IMR-90 (cell line): Measurements from ENCODE around the gene SLC4A7. TPM values are rescaled to one million over a fixed set of nuclear protein-coding genes. Genes with fewer than 3 reads are reported as not detected.

Experiments
- ATAC-seq: fragments of 200-7000 bp; cut with Tn5 transposase; 2 replicates; pipeline ENCODE4 v1.9.1; 2020; ENCODE audit warnings: low read depth, mild to moderate bottlenecking, moderate library complexity
- BruUV-seq: library from RNA; stranded (reverse); fragments of 400-500 nt; replicated peaks from 2 replicates; lab custom pipeline; 2021; lab: Mats Ljungman, UMichigan
- CTCF ChIA-PET: fragments of 300-600 bp; formaldehyde crosslinking; extraction: SDS; loops from one replicate; lab custom pipeline; 2021; ENCODE audit warnings: antibody characterized with exemption; lab: Yijun Ruan, JAX
- POLR2A ChIA-PET: fragments of 300-600 bp; sonication (Branson Sonifier 250); formaldehyde crosslinking; loops from one replicate; lab custom pipeline; 2022; ENCODE audit warnings: antibody characterized with exemption; ENCODE audit not compliant: unreplicated experiment; lab: Charles Lee
- DNase-seq: peaks from one replicate; pipeline ENCODE4 v3.0.0; 2013
- H2AFZ ChIP-seq: replicated peaks from 2 replicates; pipeline ENCODE3; 2013; ENCODE audit warnings: low read length, mild to moderate bottlenecking; ENCODE audit not compliant: poor library complexity
- H2AK5ac ChIP-seq: 2 replicates; pipeline ENCODE4 v1.6.1; 2013; ENCODE audit warnings: low read depth, low read length, inconsistent platforms
- H2AK9ac ChIP-seq: replicated peaks from 2 replicates; pipeline ENCODE3; 2013; ENCODE audit warnings: mild to moderate bottlenecking, low read depth, low read length, moderate library complexity; ENCODE audit not compliant: poor library complexity
- H2BK120ac ChIP-seq: 2 replicates; pipeline ENCODE4 v1.6.1; 2013; ENCODE audit warnings: low read depth, low read length, inconsistent platforms
- H2BK15ac ChIP-seq: 3 replicates; pipeline ENCODE4 v1.6.1; 2013; ENCODE audit warnings: low read depth, low read length, inconsistent platforms
- H2BK20ac ChIP-seq: 2 replicates; pipeline ENCODE4 v1.6.1; 2013; ENCODE audit warnings: low read depth, mild to moderate bottlenecking, inconsistent platforms, low read length, moderate library complexity
- H2BK5ac ChIP-seq: 2 replicates; pipeline ENCODE4 v1.6.1; 2013; ENCODE audit warnings: mild to moderate bottlenecking, low read depth, low read length, inconsistent platforms; ENCODE audit not compliant: poor library complexity, severe bottlenecking
- H3K14ac ChIP-seq: replicated peaks from 2 replicates; pipeline ENCODE4 v1.6.1; 2013; ENCODE audit warnings: low read depth, low read length, inconsistent platforms
- H3K18ac ChIP-seq: 2 replicates; pipeline ENCODE4 v1.6.1; 2013; ENCODE audit warnings: low read depth, low read length, control low read depth
- H3K23ac ChIP-seq: 2 replicates; pipeline ENCODE4 v1.6.1; 2013; ENCODE audit warnings: low read depth, low read length, inconsistent platforms
- H3K27ac ChIP-seq: 2 replicates; pipeline ENCODE4 v1.5.1; 2013; ENCODE audit warnings: mild to moderate bottlenecking, control low read depth, low read length; ENCODE audit not compliant: insufficient read depth
- H3K27me3 ChIP-seq: 2 replicates; pipeline ENCODE4 v1.6.1; 2013; ENCODE audit warnings: low read length; ENCODE audit not compliant: control insufficient read depth, insufficient read depth
- H3K36me3 ChIP-seq: 2 replicates; pipeline ENCODE4 v1.6.1; 2013; ENCODE audit warnings: low read length, mixed read lengths; ENCODE audit not compliant: control insufficient read depth, insufficient read depth
- H3K4ac ChIP-seq: 2 replicates; pipeline ENCODE4 v1.6.1; 2013; ENCODE audit warnings: low read depth, low read length, inconsistent platforms
- H3K4me1 ChIP-seq: 2 replicates; pipeline ENCODE4 v1.6.1; 2013; ENCODE audit warnings: low read length, mixed read lengths; ENCODE audit not compliant: control insufficient read depth, insufficient read depth
- H3K4me2 ChIP-seq: 2 replicates; pipeline ENCODE4 v1.6.1; 2013; ENCODE audit warnings: low read depth, mild to moderate bottlenecking, control low read depth, low read length, moderate library complexity
- H3K4me3 ChIP-seq: 2 replicates; pipeline ENCODE4 v1.5.1; 2013; ENCODE audit warnings: low read depth, mild to moderate bottlenecking, control low read depth, low read length, moderate library complexity; ENCODE audit not compliant: insufficient read depth
- H3K56ac ChIP-seq: 2 replicates; pipeline ENCODE4 v1.6.1; 2013; ENCODE audit warnings: low read length, inconsistent platforms; ENCODE audit not compliant: insufficient read depth; ENCODE audit errors: extremely low read depth
- H3K79me1 ChIP-seq, 2 experiments: 2 replicates each; pipeline ENCODE4 v1.6.1; 2013; ENCODE audit warnings: low read length in 2 of 2, inconsistent platforms in 1 of 2, low read depth in 1 of 2
- H3K9ac ChIP-seq: 2 replicates; pipeline ENCODE4 v1.6.1; 2013; ENCODE audit warnings: low read depth, low read length, control low read depth
- H3K9me1 ChIP-seq: 2 replicates; pipeline ENCODE4 v1.6.1; 2013; ENCODE audit warnings: low read length, inconsistent platforms; ENCODE audit not compliant: insufficient read depth
- H3K9me3 ChIP-seq: 2 replicates; pipeline ENCODE4 v1.6.1; 2013; ENCODE audit warnings: low read length; ENCODE audit not compliant: control insufficient read depth, insufficient read depth
- H4K20me1 ChIP-seq: 2 replicates; pipeline ENCODE4 v1.6.1; 2013; ENCODE audit warnings: low read length, inconsistent platforms; ENCODE audit not compliant: insufficient read depth
- H4K5ac ChIP-seq: 2 replicates; pipeline ENCODE4 v1.6.1; 2013; ENCODE audit warnings: mild to moderate bottlenecking, low read depth, low read length, control low read depth
- H4K8ac ChIP-seq, 2 experiments: 2 replicates each; pipeline ENCODE4 v1.6.1; 2013; ENCODE audit warnings: low read depth in 2 of 2, low read length in 2 of 2, control low read depth in 1 of 2, inconsistent platforms in 1 of 2
- H4K91ac ChIP-seq: 2 replicates; pipeline ENCODE4 v1.6.1; 2013; ENCODE audit warnings: low read depth, low read length, inconsistent platforms; ENCODE audit not compliant: insufficient read depth
- BHLHE40 ChIP-seq: fragments of 150-350 bp; IDR thresholded peaks from 2 replicates; pipeline ENCODE4 v1.6.1; 2016; ENCODE audit warnings: mild to moderate bottlenecking, low read depth, low read length
- CEBPB ChIP-seq: IDR thresholded peaks from 2 replicates; pipeline ENCODE4 v1.6.1; 2012; ENCODE audit warnings: low read depth, low read length, improper control_type of control experiment
- CHD1 ChIP-seq: IDR thresholded peaks from 2 replicates; pipeline ENCODE4 v1.6.1; 2012; ENCODE audit warnings: low read depth, low read length, improper control_type of control experiment
- CTCF ChIP-seq: conservative IDR thresholded peaks from 2 replicates; pipeline ENCODE4 v1.5.1; 2012; ENCODE audit warnings: mild to moderate bottlenecking, low read depth, low read length, improper control_type of control experiment
- ELK1 ChIP-seq: fragments of 150-350 bp; IDR thresholded peaks from 2 replicates; pipeline ENCODE4 v1.6.1; 2016; ENCODE audit warnings: low read depth, mild to moderate bottlenecking, low read length, moderate library complexity, borderline replicate concordance
- FOS ChIP-seq: fragments of 150-350 bp; IDR thresholded peaks from 2 replicates; pipeline ENCODE4 v1.6.1; 2016; ENCODE audit warnings: low read depth, low read length
- MAFK ChIP-seq: IDR thresholded peaks from 2 replicates; pipeline ENCODE4 v1.6.1; 2012; ENCODE audit warnings: low read depth, low read length, improper control_type of control experiment
- MAZ ChIP-seq: IDR thresholded peaks from 2 replicates; pipeline ENCODE4 v1.6.1; 2012; ENCODE audit warnings: low read depth, mild to moderate bottlenecking, low read length, improper control_type of control experiment, moderate library complexity, borderline replicate concordance
- MXI1 ChIP-seq: IDR thresholded peaks from 2 replicates; pipeline ENCODE4 v1.6.1; 2012; ENCODE audit warnings: low read depth, mild to moderate bottlenecking, low read length, moderate library complexity, borderline replicate concordance
- NFE2L2 ChIP-seq: fragments of 150-350 bp; IDR thresholded peaks from 2 replicates; pipeline ENCODE4 v1.6.1; 2016; ENCODE audit warnings: low read depth, mild to moderate bottlenecking, low read length
- POLR2A ChIP-seq: IDR thresholded peaks from 2 replicates; pipeline ENCODE4 v1.6.1; 2012; ENCODE audit warnings: mild to moderate bottlenecking, low read depth, low read length
- RAD21 ChIP-seq: IDR thresholded peaks from 2 replicates; pipeline ENCODE4 v1.6.1; 2012; ENCODE audit warnings: low read length, improper control_type of control experiment
- RCOR1 ChIP-seq: IDR thresholded peaks from 2 replicates; pipeline ENCODE4 v1.6.1; 2012; ENCODE audit warnings: mild to moderate bottlenecking, low read length, improper control_type of control experiment; ENCODE audit not compliant: insufficient replicate concordance
- RFX5 ChIP-seq: IDR thresholded peaks from 2 replicates; pipeline ENCODE4 v1.8.0; 2012; ENCODE audit warnings: low read depth, mild to moderate bottlenecking, low read length, moderate library complexity
- SMC3 ChIP-seq: fragments of 150-350 bp; IDR thresholded peaks from 2 replicates; pipeline ENCODE4 v1.6.1; 2016; ENCODE audit warnings: low read depth, mild to moderate bottlenecking, antibody characterized with exemption, low read length, moderate library complexity
- USF2 ChIP-seq: fragments of 150-350 bp; IDR thresholded peaks from 2 replicates; pipeline ENCODE4 v1.6.1; 2017; ENCODE audit warnings: mild to moderate bottlenecking, antibody characterized with exemption, low read length, low read depth
- whole genome bisulfite sequencing, 2 experiments: methylation state at CpG; one replicate each; pipeline versions ENCODE4 v1.1.5 to v1.1.7; 2013; ENCODE audit warnings: missing lambda C conversion rate in 2 of 2; ENCODE audit not compliant: insufficient read length in 1 of 2; ENCODE audit errors: extremely low coverage in 2 of 2; 5-methylcytosine and 5-hydroxymethylcytosine counted together
- dilution Hi-C: fragments of 300-500 bp; cut with HindIII; formaldehyde crosslinking; loops from one replicate; pipeline ENCODE4 v1.14.3; 2018; ENCODE audit warnings: low sequenced_read_pairs; ENCODE audit not compliant: unreplicated experiment
- in situ Hi-C: fragments of 300-500 bp; cut with MboI; formaldehyde crosslinking; loops from 3 replicates; pipeline ENCODE4 v1.14.3; 2019; ENCODE audit warnings: low sequenced_read_pairs, inconsistent platforms, mixed read lengths
- intact Hi-C: fragments of 100-400 bp; cut with micrococcal nuclease; formaldehyde crosslinking; loops from 2 replicates; pipeline ENCODE4 v1.10.0; 2022
- polyA plus RNA-seq, 3 experiments: library from polyadenylated mRNA; depleted of rRNA; stranded (reverse); fragments of >200 nt; gene quantifications; 2 replicates each; pipeline ENCODE4 v1.2.3, GENCODE V29; 2012; ENCODE audit warnings: low replicate concordance in 1 of 3
- total RNA-seq: library from RNA; depleted of rRNA; stranded (reverse); fragments of >200 nt; gene quantifications from 2 replicates; pipeline ENCODE4 v1.2.3, GENCODE V29; 2012

The SLC4A7 gene
- total and polyA plus RNA-seq, 2 of the 4 experiments (the other 2 are of a cell fraction): 17.7 to 50.4 TPM

GRCh38 chr3:27526614-27527315, 42.6 kb upstream of the SLC4A7 start:
- Histone ChIP-seq H2AK9ac (no peak overlapping the region), H3K9me1 (peaks cover 7% of the 10 kb centered on the region), H3K4me2 (no peak overlapping the region), H4K8ac (no peak overlapping the region), H2BK20ac (no peak overlapping the region), H2BK5ac (no peak overlapping the region), H3K23ac (no peak overlapping the region), H2AK5ac (no peak overlapping the region), H4K5ac (no peak overlapping the region), H4K91ac (no peak overlapping the region), H3K27ac (no peak overlapping the region), H3K18ac (no peak overlapping the region), H2AFZ (no peak overlapping the region), H2BK15ac (no peak overlapping the region; the same call in 2 of the 3 replicates), H3K36me3 (no peaks in the 10 kb centered on the region), H3K9ac (no peak overlapping the region), H3K9me3 (no peaks in the 10 kb centered on the region), H3K56ac (no peak overlapping the region), H4K20me1 (no peaks in the 10 kb centered on the region), H2BK120ac (no peak overlapping the region), H3K4ac (no peak overlapping the region), H3K27me3 (no peaks in the 10 kb centered on the region), H3K79me1 (peaks cover 0 to 8% of the 10 kb centered on the region in 2 experiments; a peak in 2 of 4 replicates), H3K4me1 (peaks cover 18% of the 10 kb centered on the region), H3K14ac (no peak overlapping the region), H3K4me3 (no peak overlapping the region)
- ChIA-PET CTCF (no interaction called here), POLR2A (no interaction called here)
- BruUV-seq: no TSS peak
- ATAC-seq (no peak), DNase-seq (no peak)
- intact Hi-C loops (no loop called here), dilution Hi-C loops (no loop called here), in situ Hi-C loops (loop anchor here (5.0 kb wide), 1 partner anchor 39 kb away; no protein-coding TSS in a partner anchor)
- WGBS, 2 experiments: 83 to 100% methylated on average over 1 of the region's 6 CpGs
- no peak for TF ChIP-seq SMC3
- no peak for TF ChIP-seq ELK1
- no peak for TF ChIP-seq RCOR1
- TF ChIP-seq CHD1: no peak
- no peak for TF ChIP-seq RFX5
- no peak for TF ChIP-seq MAFK
- no peak for TF ChIP-seq USF2
- no peak for TF ChIP-seq MXI1
- TF ChIP-seq CTCF: no peak
- TF ChIP-seq BHLHE40: no peak
- no peak for TF ChIP-seq RAD21
- no peak for TF ChIP-seq POLR2A
- TF ChIP-seq MAZ: no peak
- TF ChIP-seq CEBPB: no peak
- no peak for TF ChIP-seq FOS
- no peak for TF ChIP-seq NFE2L2
